CD14-positive monocyte (primary cell): ENCODE results near the gene SMIM3. TPM values are rescaled to one million over a fixed set of nuclear protein-coding genes. Genes with fewer than 3 reads are reported as not detected.
"Not testable (repeated sequence)": the region's sequence is repeated elsewhere in the genome, so short reads cannot be mapped to it uniquely, and the experiment has no call there.

Experiments used
- DNase-seq, 3 donors: peaks; one replicate each; pipeline ENCODE4 v3.0.0-alpha.2; 2011 to 2022
- H2AFZ ChIP-seq: 2 replicates; pipeline ENCODE4 v1.6.0; 2012; ENCODE audit warnings: mild to moderate bottlenecking, low read depth, low read length, inconsistent platforms; ENCODE audit not compliant: insufficient read depth, poor library complexity, severe bottlenecking
- H3K27ac ChIP-seq, 2 donors: 1 replicate in 1 of 2; 2 replicates in 1 of 2; pipeline ENCODE4 v1.5.1; 2012 to 2013; ENCODE audit warnings: low read length in 2 of 2, control low read depth in 1 of 2, inconsistent platforms in 1 of 2, low read depth in 1 of 2, mild to moderate bottlenecking in 1 of 2
- H3K27me3 ChIP-seq, 2 donors: one replicate each; pipeline versions ENCODE4 v1.6.0 to v1.6.1; 2011 to 2013; ENCODE audit warnings: low read length in 2 of 2; ENCODE audit not compliant: control insufficient read depth in 2 of 2, insufficient read depth in 2 of 2
- H3K36me3 ChIP-seq, 2 donors: replicated peaks in 1 of 2; 1 replicate in 1 of 2; 2 replicates in 1 of 2; pipeline versions ENCODE4 v1.5.1 to v1.6.1; 2012 to 2013; ENCODE audit warnings: low read length in 2 of 2, control low read depth in 1 of 2, inconsistent platforms in 1 of 2, mild to moderate bottlenecking in 1 of 2; ENCODE audit not compliant: insufficient read depth in 2 of 2, control insufficient read depth in 1 of 2
- H3K4me1 ChIP-seq, 2 donors: 1 replicate in 1 of 2; 2 replicates in 1 of 2; pipeline versions ENCODE4 v1.5.1 to v1.6.1; 2012 to 2013; ENCODE audit warnings: low read length in 2 of 2, control low read depth in 1 of 2, inconsistent platforms in 1 of 2, mild to moderate bottlenecking in 1 of 2, moderate library complexity in 1 of 2; ENCODE audit not compliant: insufficient read depth in 2 of 2, control insufficient read depth in 1 of 2
- H3K4me2 ChIP-seq: replicated peaks from 2 replicates; pipeline ENCODE3; 2012; ENCODE audit warnings: low read length, moderate library complexity, mild to moderate bottlenecking; ENCODE audit not compliant: poor library complexity, severe bottlenecking; ENCODE audit errors: extremely low read depth
- H3K4me3 ChIP-seq, 3 experiments: fragments of 200-600 bp in 1 of 3; sonication (generic) in 1 of 3; replicated peaks in 1 of 3; 1 replicate in 2 of 3; 2 replicates in 1 of 3; pipeline ENCODE4 v1.5.1; 2011 to 2013; ENCODE audit warnings: low read length in 3 of 3, mild to moderate bottlenecking in 3 of 3, control low read depth in 2 of 3, low read depth in 2 of 3, inconsistent platforms in 1 of 3, moderate library complexity in 1 of 3
- H3K79me2 ChIP-seq: 2 replicates; pipeline ENCODE4 v1.6.0; 2012; ENCODE audit warnings: mild to moderate bottlenecking, control low read depth, inconsistent platforms, low read length, moderate library complexity; ENCODE audit not compliant: insufficient read depth
- H3K9ac ChIP-seq: 2 replicates; pipeline ENCODE4 v1.6.0; 2017; ENCODE audit warnings: low read length, mild to moderate bottlenecking; ENCODE audit not compliant: insufficient read depth, poor library complexity, severe bottlenecking
- H3K9me3 ChIP-seq, 2 donors: replicated peaks in 1 of 2; 1 replicate in 1 of 2; 2 replicates in 1 of 2; pipeline versions ENCODE4 v1.5.1 to v1.6.1; 2012 to 2013; ENCODE audit warnings: low read length in 2 of 2, control low read depth in 1 of 2; ENCODE audit not compliant: control insufficient read depth in 1 of 2, insufficient read depth in 1 of 2
- H4K20me1 ChIP-seq: 2 replicates; pipeline ENCODE4 v1.6.0; 2012; ENCODE audit warnings: mild to moderate bottlenecking, low read length, control low read depth, moderate library complexity; ENCODE audit not compliant: insufficient read depth
- H3K27ac Mint-ChIP-seq, 7 donors: one replicate each; pipeline ENCODE4 v1.8.0; 2020; ENCODE audit warnings: mild to moderate bottlenecking in 7 of 7, mixed read lengths in 7 of 7, moderate library complexity in 6 of 7, inconsistent platforms in 2 of 7
- H3K27me3 Mint-ChIP-seq, 3 donors: one replicate each; pipeline ENCODE4 v1.8.0; 2021 to 2022; ENCODE audit warnings: low read depth in 3 of 3, mild to moderate bottlenecking in 3 of 3, mixed read lengths in 3 of 3, moderate library complexity in 3 of 3, inconsistent platforms in 1 of 3
- H3K36me3 Mint-ChIP-seq, 2 donors: one replicate each; pipeline ENCODE4 v1.8.0; 2020; ENCODE audit warnings: mixed read lengths in 2 of 2, inconsistent platforms in 1 of 2, mild to moderate bottlenecking in 1 of 2
- H3K4me1 Mint-ChIP-seq: one replicate; pipeline ENCODE4 v1.8.0; 2020; ENCODE audit warnings: mild to moderate bottlenecking, mixed read lengths
- H3K4me3 Mint-ChIP-seq, 2 donors: one replicate each; pipeline ENCODE4 v1.8.0; 2020; ENCODE audit warnings: mild to moderate bottlenecking in 2 of 2, mixed read lengths in 2 of 2, moderate library complexity in 1 of 2
- H3K9me3 Mint-ChIP-seq, 7 donors: one replicate each; pipeline ENCODE4 v1.8.0; 2020 to 2022; ENCODE audit warnings: mixed read lengths in 7 of 7, mild to moderate bottlenecking in 6 of 7, moderate library complexity in 6 of 7, inconsistent platforms in 2 of 7
- WGBS: methylation state at CpG from one replicate; pipeline ENCODE4 v1.1.5; 2013; ENCODE audit warnings: missing lambda C conversion rate; ENCODE audit not compliant: insufficient coverage; 5-methylcytosine and 5-hydroxymethylcytosine counted together
- intact Hi-C, 2 donors: fragments of 100-400 bp; cut with micrococcal nuclease; formaldehyde crosslinking; loops; one replicate each; pipeline versions ENCODE4 v1.15.0 to v1.15.1; 2023
- polyA plus RNA-seq, 3 donors: library from polyadenylated mRNA; depleted of rRNA in 1 of 3; unstranded in 2 of 3; stranded (reverse) in 1 of 3; fragments of 300-500 nt in 2 of 3; fragments of >200 nt in 1 of 3; fragmentation: Illumina TruSeq in 2 of 3; gene quantifications; 1 replicate in 2 of 3; 2 replicates in 1 of 3; pipeline ENCODE4 v1.2.3, GENCODE V29; 2012 to 2021

The SMIM3 gene
- polyA plus RNA-seq, 3 donors = 41.7 to 52.2 (median 45.4) TPM

- H3K27ac Mint-ChIP-seq = peak within 1 kb of the TSS in 6 of 7 donors; percentile 10 to 73 (median 54)
- not testable (repeated sequence) for H3K27ac ChIP-seq, DNase-seq, H3K79me2 ChIP-seq, H3K27me3 ChIP-seq, H3K27me3 Mint-ChIP-seq, H4K20me1 ChIP-seq, H3K9me3 ChIP-seq, H3K36me3 Mint-ChIP-seq, H3K36me3 ChIP-seq
- intact Hi-C loops = loop anchor here (2.0 kb wide), 2 partner anchors 281 to 285 kb away; no protein-coding TSS in a partner anchor
- peak within 1 kb of the TSS; percentile 21 for H3K9ac ChIP-seq
- peak within 1 kb of the TSS; percentile 68 for H3K4me2 ChIP-seq
- peak within 1 kb of the TSS; percentile 61 for H2AFZ ChIP-seq
- H3K4me3 Mint-ChIP-seq = peak within 1 kb of the TSS; percentile 77 to 93
- H3K4me1 ChIP-seq = peaks cover 8 to 11% of the 10 kb centered on the region in 2 donors
- 0% methylated on average over 2 of the region's 3 CpGs for WGBS
- H3K4me3 ChIP-seq = peak within 1 kb of the TSS; percentile 13 to 61 (median 31)
- H3K9me3 Mint-ChIP-seq = peaks cover 2 to 11% (median 5%) of the 10 kb centered on the region in 7 donors
- peaks cover 15% of the 10 kb centered on the region for H3K4me1 Mint-ChIP-seq
These were observed 67.7 kb downstream of the SMIM3 start, which contains the start of gene IRGM for GRCh38 chr5:150846308-150846653. TSS of gene IRGM (plus strand) at chr5:150846521. CDS start at chr5:150848124, 1,603 bp downstream.

Other genes starting within 250 kb of the SMIM3 start
- not detected for gene SYNPO, start 138.1 kb upstream of the SMIM3 start, polyA plus RNA-seq
- not detected for gene MYOZ3, start 117.5 kb upstream of the SMIM3 start, polyA plus RNA-seq
- 10 to 100 TPM; 37.9 to 68.4 (median 47.4) TPM for gene RBM22, start 77.7 kb upstream of the SMIM3 start, polyA plus RNA-seq
- 10 to 100 TPM; 14.6 to 34.4 (median 16.3) TPM for gene DCTN4, start 19.7 kb upstream of the SMIM3 start, polyA plus RNA-seq
- under 1 TPM in 1 of 3 donors, not detected in 2; 0.07 TPM for gene IRGM, start 67.8 kb downstream of the SMIM3 start, polyA plus RNA-seq
- 1 to 10 TPM in 1 of 3 donors, under 1 TPM in 2; 0.26 to 1.1 (median 0.52) TPM for gene ZNF300, start 126.2 kb downstream of the SMIM3 start, polyA plus RNA-seq
- 10 to 100 TPM in 1 of 3 donors, 1 to 10 TPM in 2; 3.5 to 12.7 (median 3.8) TPM for gene GPX3, start 241.8 kb downstream of the SMIM3 start, polyA plus RNA-seq